Progenitor cell of endocrine pancreas (in vitro differentiated cells): Measurements from ENCODE around the gene WIZ. TPM values are rescaled to one million over a fixed set of nuclear protein-coding genes. Genes with fewer than 3 reads are reported as not detected.

Experiments used
- DNase-seq: peaks from one replicate; pipeline ENCODE4 v3.0.0; 2021; ENCODE audit warnings: low spot score; ENCODE audit not compliant: unreplicated experiment
- H3K27ac Mint-ChIP-seq: 2 replicates; pipeline ENCODE4 v1.8.0; 2021; ENCODE audit warnings: mild to moderate bottlenecking, moderate library complexity, mixed read lengths
- H3K27me3 Mint-ChIP-seq: 2 replicates; pipeline ENCODE4 v1.8.0; 2021; ENCODE audit warnings: mixed read lengths
- H3K36me3 Mint-ChIP-seq: 2 replicates; pipeline ENCODE4 v1.8.0; 2022; ENCODE audit warnings: mixed read lengths; ENCODE audit not compliant: insufficient read depth
- H3K4me1 Mint-ChIP-seq: 2 replicates; pipeline ENCODE4 v1.8.0; 2021; ENCODE audit warnings: low read depth, mixed read lengths
- H3K4me3 Mint-ChIP-seq: 2 replicates; pipeline ENCODE4 v1.8.0; 2021; ENCODE audit warnings: low read depth, mild to moderate bottlenecking, moderate library complexity, mixed read lengths
- H3K9me3 Mint-ChIP-seq: 2 replicates; pipeline ENCODE4 v1.8.0; 2021; ENCODE audit warnings: low read depth, mixed read lengths
- CTCF ChIP-seq: fragments of 200-600 bp; sonication (generic); IDR thresholded peaks from one replicate; pipeline ENCODE4 v1.5.0; 2021; ENCODE audit warnings: antibody characterized with exemption, mild to moderate bottlenecking; ENCODE audit not compliant: unreplicated experiment
- total RNA-seq: library from RNA; stranded (reverse); gene quantifications from 2 replicates; pipeline ENCODE4 v1.2.1, GENCODE V29; 2021

The WIZ gene
- total RNA-seq, 1 donor from 2014 or later, result 61.6 TPM

DNA sequence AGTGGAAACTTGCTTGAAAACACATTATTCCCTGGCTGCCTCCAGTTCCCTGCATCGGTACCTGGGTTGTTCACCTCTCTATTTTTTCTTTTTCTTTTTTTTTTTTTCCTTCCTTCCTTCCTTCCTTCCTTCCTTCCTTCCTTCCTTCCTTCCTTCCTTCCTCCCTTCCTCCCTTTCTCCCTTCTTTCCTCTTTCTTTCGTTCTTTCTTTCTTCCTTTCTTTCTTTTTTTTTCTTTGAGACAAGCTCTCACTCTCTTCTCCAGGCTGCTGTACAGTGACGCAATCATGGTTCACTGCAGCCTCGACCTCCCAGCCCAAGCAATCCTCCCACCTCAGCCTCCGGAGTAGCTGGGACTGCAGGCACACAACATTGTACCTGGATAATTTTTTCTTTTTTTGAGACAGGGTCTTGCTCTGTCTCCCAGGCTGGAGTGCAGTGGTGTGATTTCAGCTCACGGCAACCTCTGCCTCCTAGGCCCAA is 18.0 kb upstream of the WIZ start:
- no peak for TF ChIP-seq CTCF
- DNase-seq, result no peak
- Mint-ChIP-seq H3K27me3 (peaks cover 49% of the 10 kb centered on the region), H3K4me3 (no peak overlapping the region), H3K9me3 (peaks cover 2% of the 10 kb centered on the region), H3K36me3 (no peaks in the 10 kb centered on the region), H3K4me1 (no peaks in the 10 kb centered on the region), H3K27ac (no peak overlapping the region)

- no peak for TF ChIP-seq CTCF
- no peak for DNase-seq
- Mint-ChIP-seq H3K4me3 (no peak overlapping the region), H3K4me1 (no peaks in the 10 kb centered on the region), H3K27ac (no peak overlapping the region), H3K9me3 (no peaks in the 10 kb centered on the region), H3K36me3 (no peaks in the 10 kb centered on the region), H3K27me3 (peaks cover 55% of the 10 kb centered on the region)
Measured at GRCh38 chr19:15466851-15467733, 17.3 kb upstream of the WIZ start.

DNA sequence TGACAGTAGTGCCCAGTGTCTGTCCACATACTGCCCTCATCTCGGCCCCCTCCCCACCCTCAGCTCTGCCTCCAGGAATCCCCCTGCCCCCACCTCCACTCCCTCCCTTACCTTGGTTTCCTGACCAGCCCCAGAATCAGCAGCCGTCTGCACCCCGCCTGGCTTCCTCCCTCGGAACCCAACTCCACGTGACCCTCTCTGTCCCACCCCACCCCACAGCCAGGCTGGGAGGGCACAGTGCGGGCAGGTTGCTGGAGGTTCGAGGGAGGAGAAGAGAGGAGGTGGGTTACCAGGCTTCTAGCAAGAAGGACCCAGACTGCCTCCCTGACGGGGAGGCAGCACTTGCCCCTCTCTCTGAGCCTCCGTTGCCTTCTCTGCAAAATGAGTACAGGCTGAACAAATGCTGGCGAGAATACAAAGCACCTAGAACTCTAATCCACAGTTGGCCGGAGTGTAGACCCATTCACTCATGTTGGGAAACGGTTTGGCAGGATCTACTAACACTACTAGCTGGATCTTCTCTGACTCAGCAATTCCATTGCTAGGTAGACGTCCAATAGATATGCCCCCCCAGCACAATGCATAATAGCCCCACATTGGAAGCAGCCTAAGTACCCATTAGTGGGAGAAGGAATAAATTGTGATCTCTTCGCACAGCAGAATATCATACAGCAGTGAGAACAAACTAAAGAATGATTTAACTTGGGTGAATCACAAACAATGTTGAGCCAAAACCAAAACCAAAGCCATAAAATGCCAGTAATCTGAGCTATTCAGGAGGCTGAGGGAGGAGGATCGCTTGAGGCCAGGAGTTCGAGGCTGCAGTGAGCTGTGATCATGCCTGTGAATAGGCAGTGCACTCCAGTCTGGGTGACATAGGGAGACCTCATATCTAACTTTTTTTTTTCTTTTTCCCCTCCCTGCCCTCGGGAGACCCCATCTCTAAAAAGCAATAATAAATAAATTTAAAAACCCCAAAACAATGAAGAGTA is 14.9 kb upstream of the WIZ start, which contains the start of gene RASAL3:
Gene RASAL3, minus strand, starts transcription at position 151 of the 992 bp plus-strand sequence. CDS start 186 bp downstream, outside the sequence.
- TF ChIP-seq CTCF, result no peak
- Mint-ChIP-seq H3K4me3 (no peak within 1 kb of the TSS), H3K9me3 (no peaks in the 10 kb centered on the region), H3K27ac (no peak within 1 kb of the TSS), H3K4me1 (no peaks in the 10 kb centered on the region), H3K36me3 (no peaks in the 10 kb centered on the region), H3K27me3 (peaks cover 68% of the 10 kb centered on the region)
- DNase-seq, result no peak

DNA sequence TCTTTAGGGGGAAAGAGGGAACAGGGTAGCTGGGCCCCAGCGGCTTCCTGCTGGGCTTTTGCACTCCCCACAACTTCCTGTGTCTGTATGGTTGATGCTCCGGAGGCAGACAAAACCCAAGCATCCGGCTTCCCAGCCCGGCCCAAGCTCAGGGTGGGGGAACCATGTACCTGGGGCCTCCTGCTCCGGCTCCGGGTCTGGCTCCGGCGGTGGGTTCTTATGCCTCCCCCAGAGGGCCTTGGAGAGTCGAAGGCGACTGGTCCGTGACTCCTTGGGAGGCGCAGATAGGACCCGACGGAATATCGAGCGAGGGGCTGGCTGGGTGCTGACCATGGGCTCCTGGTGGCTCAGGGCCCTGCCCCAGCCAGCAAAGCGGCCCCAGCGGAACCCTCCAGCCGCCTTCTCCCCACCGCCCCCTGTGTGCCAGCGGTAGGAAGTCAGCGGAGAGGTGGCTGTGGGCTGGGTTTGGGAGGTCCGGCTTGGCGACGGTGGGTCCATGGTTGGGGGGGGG is 14.2 kb upstream of the WIZ start:
- TF ChIP-seq CTCF, result no peak
- DNase-seq, result no peak
- Mint-ChIP-seq H3K27ac (no peak overlapping the region), H3K4me3 (no peak overlapping the region), H3K36me3 (no peaks in the 10 kb centered on the region), H3K27me3 (peaks cover 68% of the 10 kb centered on the region), H3K4me1 (no peaks in the 10 kb centered on the region), H3K9me3 (no peaks in the 10 kb centered on the region)

DNA sequence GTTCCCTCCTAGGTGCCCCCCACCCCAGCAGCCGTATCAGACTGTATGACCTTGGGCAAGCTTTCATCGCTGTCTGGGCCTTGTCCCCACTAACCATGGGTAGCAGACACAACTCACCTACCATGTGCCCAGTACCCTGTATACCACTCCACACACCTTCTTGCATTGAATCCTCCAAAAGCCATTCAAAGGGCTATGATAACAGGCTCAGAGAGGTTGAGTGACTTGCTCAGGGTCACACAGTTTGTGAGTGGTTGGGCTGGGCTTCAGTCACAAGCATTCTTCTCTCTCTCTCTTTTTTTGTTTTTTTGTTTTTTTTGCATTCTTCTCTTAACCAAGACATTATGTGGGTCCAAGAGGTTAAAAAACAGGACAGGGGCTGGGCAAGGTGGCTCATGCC is 11.9 kb upstream of the WIZ start:
- DNase-seq, result no peak
- H3K27me3 Mint-ChIP-seq, result peaks cover 58% of the 10 kb centered on the region
- no peaks in the 10 kb centered on the region for H3K4me1 Mint-ChIP-seq
- no peaks in the 10 kb centered on the region for H3K36me3 Mint-ChIP-seq
- no peak overlapping the region for H3K4me3 Mint-ChIP-seq
- no peak for TF ChIP-seq CTCF
- H3K9me3 Mint-ChIP-seq, result no peaks in the 10 kb centered on the region
- no peak overlapping the region for H3K27ac Mint-ChIP-seq
